ENCODE measurements around the gene CD52.
A peak's percentile ranks its signal among the peaks of the same experiment; 100 is the strongest.
"Not testable (repeated sequence)": the region's sequence is repeated elsewhere in the genome, so short reads cannot be mapped to it uniquely, and the experiment has no call there.

The CD52 gene

GRCh38 chr1:26297057-26297790 is 20.5 kb upstream of the CD52 start:
- no peak for DNase-seq (ENCODE audit: extremely low read depth in 1 of 2, low read depth in 1 of 2)

GRCh38 chr1:26297791-26298124 is 20.0 kb upstream of the CD52 start:
- DNase-seq (ENCODE audit: extremely low read depth in 1 of 2, low read depth in 1 of 2): no peak

- no peak for DNase-seq (ENCODE audit: extremely low read depth in 1 of 2, low read depth in 1 of 2)
These were observed 17.0 kb upstream of the CD52 start for GRCh38 chr1:26300578-26301275.

- DNase-seq (ENCODE audit: extremely low read depth in 1 of 2, low read depth in 1 of 2): no peak
These were observed 14.9 kb upstream of the CD52 start for GRCh38 chr1:26302733-26303405.

- no peak for DNase-seq (ENCODE audit: extremely low read depth in 1 of 2, low read depth in 1 of 2)
These were observed 12.0 kb upstream of the CD52 start for GRCh38 chr1:26305667-26306289.

GRCh38 chr1:26306290-26307229 is 11.2 kb upstream of the CD52 start, which contains the start of gene UBXN11:
UBXN11 (minus strand) TSS chr1:26306636; CDS start chr1:26302883, 3,753 bp downstream.
- DNase-seq (ENCODE audit: extremely low read depth in 1 of 2, low read depth in 1 of 2): peak; percentile 77 to 78

- DNase-seq (ENCODE audit: extremely low read depth in 1 of 2, low read depth in 1 of 2): no peak
These were observed 10.4 kb upstream of the CD52 start for GRCh38 chr1:26307363-26307781.

- not testable (repeated sequence) for DNase-seq (ENCODE audit: extremely low read depth in 1 of 2, low read depth in 1 of 2)
These were observed 9.5 kb upstream of the CD52 start for GRCh38 chr1:26307966-26308899.

GRCh38 chr1:26314501-26314900 is 3.3 kb upstream of the CD52 start:
- DNase-seq (ENCODE audit: extremely low read depth in 1 of 2, low read depth in 1 of 2): no peak

- no peak for DNase-seq (ENCODE audit: extremely low read depth in 1 of 2, low read depth in 1 of 2)
These were observed 1.6 kb upstream of the CD52 start for GRCh38 chr1:26315874-26316850.

GRCh38 chr1:26317146-26317545 is 612 bp upstream of the CD52 start:
- DNase-seq (ENCODE audit: extremely low read depth in 1 of 2, low read depth in 1 of 2): no peak

GRCh38 chr1:26318338-26319064 is 743 bp downstream of the CD52 start:
- DNase-seq (ENCODE audit: extremely low read depth in 1 of 2, low read depth in 1 of 2): no peak

- DNase-seq (ENCODE audit: extremely low read depth in 1 of 2, low read depth in 1 of 2): no peak
These were observed 3.1 kb downstream of the CD52 start for GRCh38 chr1:26320896-26321295.

GRCh38 chr1:26321315-26322041 is 3.7 kb downstream of the CD52 start:
- peak; percentile 92 for DNase-seq (ENCODE audit: extremely low read depth in 1 of 2, low read depth in 1 of 2)

GRCh38 chr1:26322042-26322331 is 4.2 kb downstream of the CD52 start:
- no peak for DNase-seq (ENCODE audit: extremely low read depth in 1 of 2, low read depth in 1 of 2)

- no peak for DNase-seq (ENCODE audit: extremely low read depth in 1 of 2, low read depth in 1 of 2)
These were observed 5.6 kb downstream of the CD52 start for GRCh38 chr1:26323382-26323781.

- no peak for DNase-seq (ENCODE audit: extremely low read depth in 1 of 2, low read depth in 1 of 2)
These were observed 6.8 kb downstream of the CD52 start for GRCh38 chr1:26324550-26324949.
